ENCODE results near the gene CEP112. TPM values are rescaled to one million over a fixed set of nuclear protein-coding genes. Genes with fewer than 3 reads are reported as not detected.
"Not testable (repeated sequence)": the region's sequence is repeated elsewhere in the genome, so short reads cannot be mapped to it uniquely, and the experiment has no call there.

Gene CEP112
- total RNA-seq, 1 donor from 2014 or later: 13.9 TPM

GRCh38 chr17:65683428-65683827 is 508.5 kb downstream of the CEP112 start:
- H4K20me1 ChIP-seq (ENCODE audit: insufficient read depth, low read length): no peaks in the 10 kb centered on the region
- Mint-ChIP-seq H3K9me3 (ENCODE audit: unreplicated experiment) (peaks cover 2% of the 10 kb centered on the region), H3K4me1 (ENCODE audit: low read depth, unreplicated experiment) (peaks cover 5% of the 10 kb centered on the region), H3K4me3 (ENCODE audit: unreplicated experiment) (no peak overlapping the region), H3K27me3 (ENCODE audit: low read depth, unreplicated experiment) (no peaks in the 10 kb centered on the region), H3K36me3 (ENCODE audit: low read depth, unreplicated experiment) (no peaks in the 10 kb centered on the region), H3K27ac (ENCODE audit: unreplicated experiment) (no peak overlapping the region)
- H3K27me3 ChIP-seq (ENCODE audit: insufficient read depth, low read length): no peaks in the 10 kb centered on the region
- no peak overlapping the region for H2AFZ ChIP-seq (ENCODE audit: low read depth, low read length)
- H3K9me3 ChIP-seq (ENCODE audit: insufficient read depth, low read depth, low read length): peaks cover 2% of the 10 kb centered on the region
- no peak overlapping the region for H3K27ac ChIP-seq (ENCODE audit: low read depth, low read length)
- H3K4me2 ChIP-seq (ENCODE audit: low read length): no peak overlapping the region
- H3K4me3 ChIP-seq (ENCODE audit: insufficient read depth, low read depth, low read length): no peak overlapping the region
- H3K9ac ChIP-seq (ENCODE audit: low read length): no peak overlapping the region
- DNase-seq (ENCODE audit: low read depth): no peak
- no peaks in the 10 kb centered on the region for H3K4me1 ChIP-seq (ENCODE audit: insufficient read depth, low read length)
- no peak for FAIRE-seq
- no peaks in the 10 kb centered on the region for H3K79me2 ChIP-seq (ENCODE audit: insufficient read depth, low read length)
- no peak for TF ChIP-seq EZH2 (IDR thresholded peaks at IDR 0.05; ENCODE audit: insufficient read depth, low read length)
- no peak for TF ChIP-seq CTCF (IDR thresholded peaks at IDR 0.05; ENCODE audit: insufficient read depth, low read depth, low read length)
- no peaks in the 10 kb centered on the region for H3K36me3 ChIP-seq (ENCODE audit: insufficient read depth, low read length)

GRCh38 chr17:65681763-65682162 is 510.2 kb downstream of the CEP112 start:
- H4K20me1 ChIP-seq (ENCODE audit: insufficient read depth, low read length); H3K4me1 ChIP-seq (ENCODE audit: insufficient read depth, low read length); H3K9ac ChIP-seq (ENCODE audit: low read length); H3K4me3 ChIP-seq (ENCODE audit: insufficient read depth, low read depth, low read length); H3K27me3 Mint-ChIP-seq (ENCODE audit: low read depth, unreplicated experiment); H3K27ac ChIP-seq (ENCODE audit: low read depth, low read length); H3K36me3 ChIP-seq (ENCODE audit: insufficient read depth, low read length); H3K79me2 ChIP-seq (ENCODE audit: insufficient read depth, low read length); H3K4me3 Mint-ChIP-seq (ENCODE audit: unreplicated experiment); H3K36me3 Mint-ChIP-seq (ENCODE audit: low read depth, unreplicated experiment); H2AFZ ChIP-seq (ENCODE audit: low read depth, low read length); H3K27me3 ChIP-seq (ENCODE audit: insufficient read depth, low read length); H3K4me2 ChIP-seq (ENCODE audit: low read length); FAIRE-seq; H3K27ac Mint-ChIP-seq (ENCODE audit: unreplicated experiment); H3K9me3 ChIP-seq (ENCODE audit: insufficient read depth, low read depth, low read length); DNase-seq (ENCODE audit: low read depth); H3K9me3 Mint-ChIP-seq (ENCODE audit: unreplicated experiment): not testable (repeated sequence)
- H3K4me1 Mint-ChIP-seq (ENCODE audit: low read depth, unreplicated experiment): peaks cover 11% of the 10 kb centered on the region

- Histone ChIP-seq H3K4me3 (ENCODE audit: insufficient read depth, low read depth, low read length) (no peak overlapping the region), H4K20me1 (ENCODE audit: insufficient read depth, low read length) (no peaks in the 10 kb centered on the region), H3K4me1 (ENCODE audit: insufficient read depth, low read length) (no peaks in the 10 kb centered on the region), H3K9me3 (ENCODE audit: insufficient read depth, low read depth, low read length) (peaks cover 2% of the 10 kb centered on the region), H3K9ac (ENCODE audit: low read length) (no peak overlapping the region), H2AFZ (ENCODE audit: low read depth, low read length) (no peak overlapping the region), H3K27me3 (ENCODE audit: insufficient read depth, low read length) (no peaks in the 10 kb centered on the region), H3K36me3 (ENCODE audit: insufficient read depth, low read length) (no peaks in the 10 kb centered on the region), H3K27ac (ENCODE audit: low read depth, low read length) (no peak overlapping the region), H3K79me2 (ENCODE audit: insufficient read depth, low read length) (no peaks in the 10 kb centered on the region), H3K4me2 (ENCODE audit: low read length) (no peak overlapping the region)
- Mint-ChIP-seq H3K9me3 (ENCODE audit: unreplicated experiment) (peaks cover 2% of the 10 kb centered on the region), H3K36me3 (ENCODE audit: low read depth, unreplicated experiment) (no peaks in the 10 kb centered on the region), H3K27me3 (ENCODE audit: low read depth, unreplicated experiment) (no peaks in the 10 kb centered on the region), H3K4me3 (ENCODE audit: unreplicated experiment) (no peak overlapping the region), H3K27ac (ENCODE audit: unreplicated experiment) (no peak overlapping the region), H3K4me1 (ENCODE audit: low read depth, unreplicated experiment) (peaks cover 11% of the 10 kb centered on the region)
- FAIRE-seq (no peak), DNase-seq (ENCODE audit: low read depth) (no peak)
- no peak for TF ChIP-seq CTCF (IDR thresholded peaks at IDR 0.05; ENCODE audit: insufficient read depth, low read depth, low read length)
Observed at GRCh38 chr17:65679165-65679845, 512.6 kb downstream of the CEP112 start.

All from astrocyte (in vitro differentiated cells and primary cell).